Medulla oblongata (tissue), 1 donor: ENCODE results near the gene GRK1.

Experiments
- DNase-seq: peaks from one replicate; pipeline ENCODE4 v3.0.0-alpha.2; 2015; ENCODE audit errors: extremely low spot score

GRK1 gene

GRCh38 chr13:113729187-113730019, 62.4 kb downstream of the GRK1 start:
- no peak for DNase-seq

GRCh38 chr13:113730258-113730691, 63.3 kb downstream of the GRK1 start:
- DNase-seq: no peak

GRCh38 chr13:113730831-113731191, 63.8 kb downstream of the GRK1 start:
- no peak for DNase-seq

GRCh38 chr13:113731192-113732175, 64.5 kb downstream of the GRK1 start:
- no peak for DNase-seq

GRCh38 chr13:113732176-113732960, 65.3 kb downstream of the GRK1 start:
- peak; percentile 35 for DNase-seq

- no peak for DNase-seq
Observed at GRCh38 chr13:113732961-113733950, 66.2 kb downstream of the GRK1 start.

- no peak for DNase-seq
Observed at GRCh38 chr13:113734099-113734825, 67.2 kb downstream of the GRK1 start.

- no peak for DNase-seq
Observed at GRCh38 chr13:113734826-113735125, 67.8 kb downstream of the GRK1 start.

- DNase-seq: no peak
Observed at GRCh38 chr13:113735194-113735593, 68.2 kb downstream of the GRK1 start.

GRCh38 chr13:113735750-113736149, 68.7 kb downstream of the GRK1 start:
- no peak for DNase-seq

GRCh38 chr13:113736258-113736731, 69.3 kb downstream of the GRK1 start:
- DNase-seq: no peak

- DNase-seq: no peak
Observed at GRCh38 chr13:113737803-113738202, 70.8 kb downstream of the GRK1 start.

- no peak for DNase-seq
Observed at GRCh38 chr13:113739527-113740285, 72.7 kb downstream of the GRK1 start.

GRCh38 chr13:113740286-113740556, 73.2 kb downstream of the GRK1 start:
- DNase-seq: no peak

GRCh38 chr13:113740661-113741060, 73.6 kb downstream of the GRK1 start:
- DNase-seq: no peak

- DNase-seq: peak; percentile 44
Observed at GRCh38 chr13:113741191-113741668, 74.2 kb downstream of the GRK1 start.

GRCh38 chr13:113742000-113742441, 75.0 kb downstream of the GRK1 start:
- peak; percentile 67 for DNase-seq

- no peak for DNase-seq
Observed at GRCh38 chr13:113742445-113743120, 75.6 kb downstream of the GRK1 start.
